T-helper 22 cell (primary cell): ENCODE measurements around the gene OR7A5.
"Not testable (repeated sequence)": the region's sequence is repeated elsewhere in the genome, so short reads cannot be mapped to it uniquely, and the experiment has no call there.

Experiments
- DNase-seq: peaks from one replicate; pipeline ENCODE4 v3.0.0-alpha.2; 2020; ENCODE audit warnings: low read depth

The OR7A5 gene

DNA sequence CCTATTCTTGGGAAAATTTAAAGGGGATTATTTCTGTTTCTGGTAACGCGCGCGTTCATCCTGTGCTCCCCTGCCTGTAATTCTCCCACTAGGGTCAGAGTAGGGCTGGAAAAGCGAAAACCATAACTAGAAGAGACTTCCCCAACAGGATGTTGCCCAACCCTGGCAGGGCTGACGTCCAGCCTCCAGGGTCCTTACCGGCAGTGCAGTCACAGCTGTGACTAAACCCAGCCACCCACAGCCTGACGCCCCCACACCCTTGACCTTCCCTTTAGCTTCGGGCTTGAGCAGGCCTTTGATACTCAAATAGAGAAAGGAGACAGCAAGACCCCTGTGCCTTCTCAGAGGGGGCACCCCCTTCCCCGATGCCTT lies 50.3 kb downstream of the OR7A5 start:
- DNase-seq = not testable (repeated sequence)

DNA sequence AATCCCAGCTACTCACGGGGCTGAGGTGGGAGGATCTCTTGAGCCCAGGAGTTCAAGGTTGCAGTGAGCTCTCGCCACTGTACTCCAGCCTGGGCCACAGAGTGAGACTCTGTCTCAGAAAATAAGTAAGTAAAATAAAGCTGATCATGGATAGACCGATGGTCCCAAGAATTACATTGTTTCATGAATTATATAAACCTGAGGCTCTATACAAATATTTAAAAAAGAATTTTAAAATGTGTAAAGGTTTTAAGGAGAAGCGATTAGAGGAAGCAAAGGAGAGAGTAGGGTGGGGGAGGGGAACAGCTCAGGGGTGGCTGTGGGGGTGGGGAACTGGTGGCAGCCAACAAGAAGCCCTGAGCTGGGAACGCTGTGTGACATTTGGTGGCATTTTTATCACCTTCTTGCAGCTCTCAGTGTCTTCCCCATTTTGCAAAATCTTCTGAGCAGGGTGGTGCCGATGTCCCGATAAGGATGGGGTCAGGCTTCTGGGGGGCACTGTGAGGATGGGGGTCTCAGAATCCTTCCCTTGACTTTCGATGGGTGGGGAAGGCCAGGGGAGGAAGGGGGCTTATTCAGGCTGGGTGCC lies 51.5 kb downstream of the OR7A5 start:
- not testable (repeated sequence) for DNase-seq

DNA sequence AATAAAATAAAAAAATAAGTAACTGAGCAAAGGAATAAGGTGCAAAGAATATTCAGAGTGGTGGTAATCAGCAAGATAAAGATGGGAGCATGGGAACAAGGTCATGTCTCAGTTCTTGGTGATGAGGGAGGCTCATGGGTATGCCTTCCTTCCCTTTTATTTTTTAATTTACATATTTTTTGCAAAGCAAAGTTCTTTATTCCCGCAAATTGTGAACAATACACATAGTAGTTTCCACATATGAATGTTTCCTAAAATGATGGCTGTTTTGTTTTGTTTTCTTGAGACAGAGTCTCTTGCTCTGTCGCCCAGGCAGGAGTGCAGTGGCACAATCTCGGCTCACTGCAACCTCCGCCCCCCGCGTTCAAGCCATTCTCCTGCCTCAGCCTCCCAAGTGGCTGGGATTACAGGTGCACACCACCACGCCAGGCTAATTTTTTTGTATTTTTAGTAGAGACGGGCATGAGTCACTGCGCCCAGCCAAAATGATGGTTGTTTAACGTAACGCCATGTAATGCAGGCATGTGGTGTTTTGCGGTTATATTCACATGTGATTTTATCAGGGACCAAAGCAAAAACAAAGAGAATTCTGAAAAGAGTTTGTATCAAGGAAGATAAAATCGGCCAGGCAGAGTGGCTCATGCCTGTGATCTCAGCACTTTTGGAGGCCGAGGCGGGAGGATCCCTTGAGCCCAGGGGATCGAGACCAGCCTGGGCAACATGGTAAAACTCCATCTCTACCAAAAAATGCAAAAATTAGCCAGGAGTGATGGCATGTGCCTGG lies 52.2 kb downstream of the OR7A5 start:
- DNase-seq = no peak

DNA sequence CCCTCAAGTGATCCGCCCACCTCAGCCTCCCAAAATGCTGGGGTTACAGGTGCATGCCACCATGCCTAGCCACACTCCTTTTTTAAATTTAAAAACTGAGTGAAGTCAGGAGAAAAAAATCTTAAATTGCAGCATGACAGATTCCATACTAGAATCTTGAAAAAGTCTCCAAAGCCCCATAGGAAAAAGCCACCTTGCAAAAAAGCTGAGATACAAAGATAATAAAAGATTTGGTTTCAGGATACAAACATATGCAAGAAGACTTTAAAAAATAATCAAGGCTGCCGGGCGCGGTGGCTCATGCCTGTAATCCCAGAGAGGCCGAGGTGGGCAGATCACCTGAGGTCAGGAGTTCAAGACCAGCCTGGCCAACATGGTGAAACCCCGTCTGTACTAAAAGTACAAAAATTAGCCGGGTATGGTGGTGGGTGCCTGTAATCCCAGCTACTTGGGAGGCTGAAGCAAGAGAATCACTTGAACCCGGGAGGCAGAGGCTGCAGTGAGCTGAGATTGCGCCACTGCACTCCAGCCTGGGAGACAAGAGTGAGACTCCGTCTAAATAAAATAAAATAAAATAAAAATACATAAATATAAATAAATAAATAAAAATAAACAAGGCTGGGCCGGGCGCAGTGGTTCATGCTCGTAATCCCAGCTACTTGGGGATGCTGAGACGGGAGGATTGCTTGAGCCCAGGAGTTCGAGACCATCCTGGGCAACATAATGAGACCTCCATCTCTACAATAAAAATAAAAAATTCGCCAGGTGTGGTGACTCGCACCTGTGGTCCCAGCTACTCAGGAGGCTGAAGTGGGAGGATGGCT lies 53.1 kb downstream of the OR7A5 start:
- not testable (repeated sequence) for DNase-seq

DNA sequence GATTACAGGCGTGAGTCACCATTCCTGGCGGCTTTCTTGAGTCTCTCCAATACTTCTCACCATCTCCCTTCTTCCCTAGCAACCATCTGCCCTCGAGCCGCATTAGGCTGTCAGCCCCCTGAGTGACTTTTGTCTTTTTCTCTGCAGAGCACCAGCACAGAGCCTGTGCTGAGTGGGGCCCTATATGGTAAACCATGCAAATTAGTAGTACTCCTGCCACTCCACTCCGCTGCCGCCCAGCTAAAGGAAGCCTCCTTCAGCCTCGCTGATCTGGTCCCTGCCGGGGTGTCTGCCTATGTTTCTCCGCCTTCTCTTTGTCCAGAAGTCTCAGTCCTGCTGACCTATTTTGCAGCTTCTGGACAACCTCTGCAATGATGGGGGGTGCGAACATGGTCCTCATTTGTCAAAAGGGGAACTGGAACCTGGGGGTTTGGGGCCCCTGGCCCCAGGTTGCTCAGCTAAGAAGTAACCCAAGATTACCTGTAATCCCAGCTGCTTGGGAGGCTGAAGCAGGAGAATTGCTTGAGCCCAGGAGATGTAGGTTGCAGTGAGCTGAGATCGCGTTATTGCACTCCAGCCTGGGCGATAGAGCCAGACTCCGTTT lies 54.3 kb downstream of the OR7A5 start:
- not testable (repeated sequence) for DNase-seq

DNA sequence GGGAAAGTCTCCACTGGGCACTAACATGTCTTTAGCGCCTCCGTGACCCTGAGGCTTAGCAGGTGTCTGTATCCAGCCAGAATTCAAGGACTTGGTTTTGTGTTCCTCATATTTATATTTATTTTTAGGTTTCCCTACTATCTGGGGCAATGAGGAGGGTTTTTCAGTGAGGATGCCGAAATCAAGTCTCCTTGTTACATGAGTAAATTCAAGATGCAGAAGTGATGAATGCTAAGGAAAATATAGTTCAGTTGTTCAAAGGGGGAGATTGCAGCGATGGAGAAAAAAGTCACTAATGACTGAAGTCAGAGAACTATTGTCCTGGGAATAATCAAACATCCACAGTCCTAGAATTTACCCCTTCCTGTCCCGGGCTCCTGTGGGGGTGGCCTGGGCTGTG lies 55.8 kb downstream of the OR7A5 start:
- no peak for DNase-seq

DNA sequence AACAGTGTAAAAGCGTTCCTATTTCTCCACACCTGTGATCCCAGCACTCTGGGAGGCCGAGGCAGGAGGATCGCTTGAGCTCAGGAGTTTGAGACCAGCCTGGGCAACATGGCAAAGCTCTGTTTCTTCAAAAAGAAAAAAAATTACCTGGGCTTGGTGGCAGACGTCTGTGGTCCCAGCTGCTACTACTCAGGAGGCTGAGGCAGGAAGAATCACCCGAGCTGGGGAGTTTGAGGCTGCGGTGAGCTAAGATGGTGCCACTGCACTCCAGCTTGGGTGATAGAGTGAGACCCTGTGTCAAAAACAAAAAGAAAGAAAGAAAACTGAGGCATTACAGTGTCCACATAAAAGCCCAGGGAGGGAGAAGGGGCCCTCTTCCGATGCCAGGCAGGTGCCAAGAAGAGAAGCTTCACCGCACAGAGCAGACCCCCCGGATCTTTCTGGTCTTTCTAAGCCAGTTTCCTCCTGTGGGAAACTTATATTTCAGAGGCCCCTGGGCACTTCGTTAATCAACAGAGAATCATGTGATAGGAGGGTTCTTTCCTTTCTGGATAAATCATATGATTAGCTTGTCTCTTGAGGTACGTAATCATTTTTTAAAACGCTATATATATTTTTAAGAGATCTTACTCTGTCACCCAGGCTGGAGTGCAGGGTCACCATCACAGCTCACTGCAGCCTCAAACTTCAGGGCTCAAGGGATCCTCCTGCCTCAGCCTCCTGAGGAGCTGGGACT lies 56.7 kb downstream of the OR7A5 start, which contains the start of gene ADGRE2:
ADGRE2 (minus strand) TSS at position 451 of the 736 bp plus-strand sequence. CDS start 1,804 bp downstream, outside the sequence.
- not testable (repeated sequence) for DNase-seq

DNA sequence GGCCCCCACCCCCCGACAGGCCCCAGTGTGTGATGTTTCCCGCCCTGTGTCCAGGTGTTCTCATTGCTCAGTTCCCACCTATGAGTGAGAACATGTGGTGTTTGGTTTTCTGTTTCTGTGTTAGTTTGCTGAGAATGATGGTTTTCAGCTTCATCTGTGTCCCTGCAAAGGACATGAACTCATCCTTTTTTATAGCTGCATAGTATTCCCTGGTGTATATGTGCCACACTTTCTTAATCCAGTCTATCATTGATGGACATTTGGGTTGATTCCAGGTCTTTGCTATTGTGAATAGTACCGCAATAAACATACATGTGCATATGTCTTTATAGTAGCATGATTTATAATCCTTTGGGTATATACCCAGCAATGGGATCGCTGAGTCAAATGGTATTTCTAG lies 57.3 kb downstream of the OR7A5 start:
- DNase-seq = not testable (repeated sequence)
